Liver (tissue), 9 donors: ENCODE measurements around the gene HOXB13. TPM values are rescaled to one million over a fixed set of nuclear protein-coding genes. Genes with fewer than 3 reads are reported as not detected.

Experiments used
- DNase-seq: peaks from one replicate; pipeline ENCODE4 v3.0.0-alpha.2; 2017; ENCODE audit warnings: low spot score
- H3K27ac ChIP-seq, 2 donors: one replicate each; pipeline ENCODE4 v1.7.0; 2013; ENCODE audit warnings: inconsistent platforms in 2 of 2, low read length in 2 of 2, control low read depth in 1 of 2, low read depth in 1 of 2, mild to moderate bottlenecking in 1 of 2
- H3K27me3 ChIP-seq, 4 donors: one replicate each; pipeline versions ENCODE4 v1.6.1 to v1.7.0; 2013; ENCODE audit warnings: low read length in 3 of 4, inconsistent platforms in 1 of 4, mild to moderate bottlenecking in 1 of 4, moderate library complexity in 1 of 4; ENCODE audit not compliant: control insufficient read depth in 4 of 4, insufficient read depth in 4 of 4
- H3K36me3 ChIP-seq, 4 donors: one replicate each; pipeline versions ENCODE4 v1.6.1 to v1.7.0; 2013; ENCODE audit warnings: low read length in 3 of 4, mild to moderate bottlenecking in 3 of 4, low read depth in 1 of 4, moderate library complexity in 1 of 4; ENCODE audit not compliant: control insufficient read depth in 4 of 4, insufficient read depth in 3 of 4
- H3K4me1 ChIP-seq, 4 donors: one replicate each; pipeline versions ENCODE4 v1.6.1 to v1.7.0; 2013; ENCODE audit warnings: low read length in 3 of 4, mild to moderate bottlenecking in 3 of 4, moderate library complexity in 1 of 4; ENCODE audit not compliant: control insufficient read depth in 4 of 4, insufficient read depth in 4 of 4
- H3K4me3 ChIP-seq, 3 donors: one replicate each; pipeline versions ENCODE4 v1.6.1 to v1.7.0; 2013; ENCODE audit warnings: low read length in 3 of 3, control low read depth in 1 of 3, low read depth in 1 of 3, mild to moderate bottlenecking in 1 of 3
- H3K9ac ChIP-seq, 2 donors: one replicate each; pipeline ENCODE4 v1.7.0; 2013; ENCODE audit warnings: low read length in 2 of 2, mild to moderate bottlenecking in 2 of 2, moderate library complexity in 2 of 2, control low read depth in 1 of 2, low read depth in 1 of 2
- H3K9me3 ChIP-seq, 4 donors: one replicate each; pipeline versions ENCODE4 v1.6.1 to v1.7.0; 2013; ENCODE audit warnings: low read length in 3 of 4; ENCODE audit not compliant: control insufficient read depth in 4 of 4
- EGR1 ChIP-seq, 2 donors: IDR thresholded peaks; 2 replicates each; pipeline ENCODE4 v1.6.1; 2016 to 2018; ENCODE audit warnings: antibody characterized with exemption in 2 of 2, low read depth in 2 of 2
- FOXA1 ChIP-seq: IDR thresholded peaks from 2 replicates; pipeline ENCODE4 v1.6.1; 2016; ENCODE audit warnings: antibody characterized with exemption
- FOXA2 ChIP-seq: IDR thresholded peaks from 2 replicates; pipeline ENCODE4 v1.6.1; 2016; ENCODE audit warnings: antibody characterized with exemption
- GABPA ChIP-seq, 2 donors: IDR thresholded peaks in 1 of 2; conservative IDR thresholded peaks in 1 of 2; 2 replicates each; pipeline ENCODE4 v1.6.1; 2016; ENCODE audit warnings: antibody characterized with exemption in 2 of 2, mild to moderate bottlenecking in 1 of 2, moderate library complexity in 1 of 2
- HNF4A ChIP-seq, 2 donors: conservative IDR thresholded peaks; 2 replicates each; pipeline ENCODE4 v1.6.1; 2016; ENCODE audit warnings: antibody characterized with exemption in 2 of 2, mild to moderate bottlenecking in 2 of 2
- HNF4G ChIP-seq: IDR thresholded peaks from 2 replicates; pipeline ENCODE4 v1.6.1; 2016; ENCODE audit warnings: antibody characterized with exemption
- JUND ChIP-seq, 2 donors: IDR thresholded peaks; 2 replicates each; pipeline ENCODE4 v1.6.1; 2016; ENCODE audit warnings: antibody characterized with exemption in 2 of 2
- NR2F2 ChIP-seq: IDR thresholded peaks from 2 replicates; pipeline ENCODE4 v1.6.1; 2016; ENCODE audit warnings: antibody characterized with exemption
- RAD21 ChIP-seq, 2 donors: IDR thresholded peaks; 2 replicates each; pipeline ENCODE4 v1.6.1; 2016; ENCODE audit warnings: antibody characterized with exemption in 2 of 2, mild to moderate bottlenecking in 2 of 2
- RXRA ChIP-seq, 2 donors: IDR thresholded peaks; 2 replicates each; pipeline ENCODE4 v1.6.1; 2017 to 2018; ENCODE audit warnings: antibody characterized with exemption in 2 of 2, mild to moderate bottlenecking in 1 of 2
- SP1 ChIP-seq: IDR thresholded peaks from 2 replicates; pipeline ENCODE4 v1.6.1; 2018; ENCODE audit warnings: antibody characterized with exemption, mild to moderate bottlenecking
- TAF1 ChIP-seq: conservative IDR thresholded peaks from 2 replicates; pipeline ENCODE4 v1.6.1; 2016; ENCODE audit warnings: antibody characterized with exemption, mild to moderate bottlenecking
- YY1 ChIP-seq: IDR thresholded peaks from 2 replicates; pipeline ENCODE4 v1.6.1; 2016; ENCODE audit warnings: antibody characterized with exemption, mild to moderate bottlenecking
- WGBS: extraction: QIAGEN DNeasy Blood & Tissue Kit; methylation state at CpG from one replicate; pipeline ENCODE4 v1.1.7; 2013; 5-methylcytosine and 5-hydroxymethylcytosine counted together
- polyA plus RNA-seq, 2 donors: library from polyadenylated mRNA; stranded (reverse) in 1 of 2; unstranded in 1 of 2; fragments of 200-250 nt in 1 of 2; fragments of >200 nt in 1 of 2; fragmentation: Nextera tagmentation in 1 of 2; extraction: Ambion mirVana in 1 of 2; gene quantifications; one replicate each; pipeline versions ENCODE4 v1.2.1 to v1.2.3, GENCODE V29; 2013 to 2015
- total RNA-seq, 2 donors: library from RNA; depleted of rRNA; stranded (reverse); fragments of >200 nt; gene quantifications; one replicate each; pipeline ENCODE4 v1.2.3, GENCODE V29; 2014
- TF ChIP-seq, protein P1 (sequence below): fragments of 150-350 bp; IDR thresholded peaks from 2 replicates; pipeline ENCODE4 v1.5.1; 2017; ENCODE audit warnings: improper control_type of control experiment, low read depth, low read length; ENCODE audit not compliant: missing input control
- TF ChIP-seq, protein P2 (sequence below): IDR thresholded peaks from 2 replicates; pipeline ENCODE4 v1.6.1; 2016; ENCODE audit warnings: antibody characterized with exemption, mild to moderate bottlenecking
- TF ChIP-seq, protein P3 (sequence below): IDR thresholded peaks from 2 replicates; pipeline ENCODE4 v1.6.1; 2016; ENCODE audit warnings: antibody characterized with exemption
- TF ChIP-seq, protein P4 (sequence below): IDR thresholded peaks from 2 replicates; pipeline ENCODE4 v1.6.1; 2016; ENCODE audit warnings: antibody characterized with exemption
- TF ChIP-seq, protein P5 (sequence below): IDR thresholded peaks from 2 replicates; pipeline ENCODE4 v1.6.1; 2016; ENCODE audit warnings: antibody characterized with exemption
- donor health status: healthy.
- donor health status: healthy.
- donor health status: healthy.
- donor health status: healthy.
- donor health status: healthy.

HOXB13 gene
- total and polyA plus RNA-seq, 4 donors, result not detected

DNA sequence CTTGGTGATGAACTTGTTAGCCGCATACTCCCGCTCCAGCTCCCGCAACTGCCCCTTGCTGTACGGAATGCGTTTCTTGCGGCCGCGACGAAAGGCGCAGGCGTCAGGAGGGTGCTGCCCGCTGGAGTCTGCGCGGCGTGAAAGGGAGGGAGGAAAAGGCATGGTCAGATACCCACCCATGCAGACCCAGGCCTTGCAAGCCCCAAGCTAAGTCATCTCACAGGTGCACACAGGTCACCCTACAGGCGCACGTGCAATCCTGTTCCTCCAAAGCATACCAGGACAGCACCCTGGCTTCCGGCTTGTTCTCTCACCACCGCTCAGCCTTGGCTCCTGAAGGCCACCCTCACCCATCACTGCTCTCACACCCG lies 1.6 kb downstream of the HOXB13 start (continued):
- TF ChIP-seq, protein P1, sequence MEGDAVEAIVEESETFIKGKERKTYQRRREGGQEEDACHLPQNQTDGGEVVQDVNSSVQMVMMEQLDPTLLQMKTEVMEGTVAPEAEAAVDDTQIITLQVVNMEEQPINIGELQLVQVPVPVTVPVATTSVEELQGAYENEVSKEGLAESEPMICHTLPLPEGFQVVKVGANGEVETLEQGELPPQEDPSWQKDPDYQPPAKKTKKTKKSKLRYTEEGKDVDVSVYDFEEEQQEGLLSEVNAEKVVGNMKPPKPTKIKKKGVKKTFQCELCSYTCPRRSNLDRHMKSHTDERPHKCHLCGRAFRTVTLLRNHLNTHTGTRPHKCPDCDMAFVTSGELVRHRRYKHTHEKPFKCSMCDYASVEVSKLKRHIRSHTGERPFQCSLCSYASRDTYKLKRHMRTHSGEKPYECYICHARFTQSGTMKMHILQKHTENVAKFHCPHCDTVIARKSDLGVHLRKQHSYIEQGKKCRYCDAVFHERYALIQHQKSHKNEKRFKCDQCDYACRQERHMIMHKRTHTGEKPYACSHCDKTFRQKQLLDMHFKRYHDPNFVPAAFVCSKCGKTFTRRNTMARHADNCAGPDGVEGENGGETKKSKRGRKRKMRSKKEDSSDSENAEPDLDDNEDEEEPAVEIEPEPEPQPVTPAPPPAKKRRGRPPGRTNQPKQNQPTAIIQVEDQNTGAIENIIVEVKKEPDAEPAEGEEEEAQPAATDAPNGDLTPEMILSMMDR, result no peak
- no peak for TF ChIP-seq RXRA (IDR thresholded peaks at IDR 0.05)

DNA sequence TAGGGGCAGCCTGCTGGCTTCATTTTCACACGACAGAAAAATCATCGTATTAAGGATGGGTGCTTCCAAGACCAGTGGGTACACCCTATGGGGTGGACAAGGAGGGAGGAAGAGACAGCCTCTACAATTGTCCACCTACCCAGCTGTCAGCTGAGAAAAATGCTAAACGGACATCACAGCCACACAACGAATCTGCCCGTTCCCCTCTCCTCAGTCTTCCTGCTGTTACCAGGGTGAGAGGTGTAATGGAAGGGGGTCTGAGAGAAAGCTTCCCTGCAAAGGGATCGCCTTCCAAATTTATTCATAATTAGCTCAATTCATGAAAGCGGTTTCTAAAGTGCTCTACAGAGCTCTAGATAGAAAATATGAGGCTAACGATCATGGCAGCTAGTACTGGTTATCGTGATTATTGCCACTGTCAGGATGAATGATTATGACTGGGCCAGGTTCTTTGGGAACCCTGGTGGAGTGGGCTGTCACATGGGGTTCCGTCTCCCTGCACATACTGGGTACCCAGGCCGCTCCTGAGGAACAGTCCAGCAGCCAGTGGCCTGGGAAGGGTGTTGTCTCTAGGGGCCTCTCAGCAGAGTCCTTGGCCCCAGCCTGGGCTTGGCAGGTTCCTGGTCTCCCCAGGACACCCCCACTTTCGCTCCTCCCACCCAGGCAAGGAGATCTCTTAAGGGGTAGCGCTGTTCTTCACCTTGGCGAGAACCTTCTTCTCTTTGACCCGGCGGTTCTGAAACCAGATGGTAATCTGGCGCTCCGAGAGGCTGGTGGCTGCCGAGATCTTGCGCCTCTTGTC lies 2.2 kb downstream of the HOXB13 start:
- no peak overlapping the region for H3K27ac ChIP-seq
- 25% methylated on average over 20 of the region's 20 CpGs for WGBS
- no peak overlapping the region for H3K4me3 ChIP-seq
- H3K9me3 ChIP-seq, result no peaks in the 10 kb centered on the region
- peaks cover 1 to 24% (median 6%) of the 10 kb centered on the region in 4 donors for H3K4me1 ChIP-seq
- peaks cover 0 to 46% (median 24%) of the 10 kb centered on the region in 4 donors for H3K27me3 ChIP-seq
- H3K36me3 ChIP-seq, result no peaks in the 10 kb centered on the region
- no peak for DNase-seq
- H3K9ac ChIP-seq, result no peak overlapping the region
- no peak for TF ChIP-seq FOXA2
- TF ChIP-seq, protein P2, sequence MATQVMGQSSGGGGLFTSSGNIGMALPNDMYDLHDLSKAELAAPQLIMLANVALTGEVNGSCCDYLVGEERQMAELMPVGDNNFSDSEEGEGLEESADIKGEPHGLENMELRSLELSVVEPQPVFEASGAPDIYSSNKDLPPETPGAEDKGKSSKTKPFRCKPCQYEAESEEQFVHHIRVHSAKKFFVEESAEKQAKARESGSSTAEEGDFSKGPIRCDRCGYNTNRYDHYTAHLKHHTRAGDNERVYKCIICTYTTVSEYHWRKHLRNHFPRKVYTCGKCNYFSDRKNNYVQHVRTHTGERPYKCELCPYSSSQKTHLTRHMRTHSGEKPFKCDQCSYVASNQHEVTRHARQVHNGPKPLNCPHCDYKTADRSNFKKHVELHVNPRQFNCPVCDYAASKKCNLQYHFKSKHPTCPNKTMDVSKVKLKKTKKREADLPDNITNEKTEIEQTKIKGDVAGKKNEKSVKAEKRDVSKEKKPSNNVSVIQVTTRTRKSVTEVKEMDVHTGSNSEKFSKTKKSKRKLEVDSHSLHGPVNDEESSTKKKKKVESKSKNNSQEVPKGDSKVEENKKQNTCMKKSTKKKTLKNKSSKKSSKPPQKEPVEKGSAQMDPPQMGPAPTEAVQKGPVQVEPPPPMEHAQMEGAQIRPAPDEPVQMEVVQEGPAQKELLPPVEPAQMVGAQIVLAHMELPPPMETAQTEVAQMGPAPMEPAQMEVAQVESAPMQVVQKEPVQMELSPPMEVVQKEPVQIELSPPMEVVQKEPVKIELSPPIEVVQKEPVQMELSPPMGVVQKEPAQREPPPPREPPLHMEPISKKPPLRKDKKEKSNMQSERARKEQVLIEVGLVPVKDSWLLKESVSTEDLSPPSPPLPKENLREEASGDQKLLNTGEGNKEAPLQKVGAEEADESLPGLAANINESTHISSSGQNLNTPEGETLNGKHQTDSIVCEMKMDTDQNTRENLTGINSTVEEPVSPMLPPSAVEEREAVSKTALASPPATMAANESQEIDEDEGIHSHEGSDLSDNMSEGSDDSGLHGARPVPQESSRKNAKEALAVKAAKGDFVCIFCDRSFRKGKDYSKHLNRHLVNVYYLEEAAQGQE, result no peak
- no peak for TF ChIP-seq JUND (IDR thresholded peaks at IDR 0.05)
- TF ChIP-seq, protein P1, result no peak
- TF ChIP-seq SP1, result no peak
- TF ChIP-seq, protein P3, sequence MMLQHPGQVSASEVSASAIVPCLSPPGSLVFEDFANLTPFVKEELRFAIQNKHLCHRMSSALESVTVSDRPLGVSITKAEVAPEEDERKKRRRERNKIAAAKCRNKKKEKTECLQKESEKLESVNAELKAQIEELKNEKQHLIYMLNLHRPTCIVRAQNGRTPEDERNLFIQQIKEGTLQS, result no peak
- no peak for TF ChIP-seq YY1
- TF ChIP-seq HNF4G, result no peak
- no peak for TF ChIP-seq NR2F2
- TF ChIP-seq, protein P4, sequence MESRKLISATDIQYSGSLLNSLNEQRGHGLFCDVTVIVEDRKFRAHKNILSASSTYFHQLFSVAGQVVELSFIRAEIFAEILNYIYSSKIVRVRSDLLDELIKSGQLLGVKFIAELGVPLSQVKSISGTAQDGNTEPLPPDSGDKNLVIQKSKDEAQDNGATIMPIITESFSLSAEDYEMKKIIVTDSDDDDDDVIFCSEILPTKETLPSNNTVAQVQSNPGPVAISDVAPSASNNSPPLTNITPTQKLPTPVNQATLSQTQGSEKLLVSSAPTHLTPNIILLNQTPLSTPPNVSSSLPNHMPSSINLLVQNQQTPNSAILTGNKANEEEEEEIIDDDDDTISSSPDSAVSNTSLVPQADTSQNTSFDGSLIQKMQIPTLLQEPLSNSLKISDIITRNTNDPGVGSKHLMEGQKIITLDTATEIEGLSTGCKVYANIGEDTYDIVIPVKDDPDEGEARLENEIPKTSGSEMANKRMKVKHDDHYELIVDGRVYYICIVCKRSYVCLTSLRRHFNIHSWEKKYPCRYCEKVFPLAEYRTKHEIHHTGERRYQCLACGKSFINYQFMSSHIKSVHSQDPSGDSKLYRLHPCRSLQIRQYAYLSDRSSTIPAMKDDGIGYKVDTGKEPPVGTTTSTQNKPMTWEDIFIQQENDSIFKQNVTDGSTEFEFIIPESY, result no peak
- TF ChIP-seq, protein P5, sequence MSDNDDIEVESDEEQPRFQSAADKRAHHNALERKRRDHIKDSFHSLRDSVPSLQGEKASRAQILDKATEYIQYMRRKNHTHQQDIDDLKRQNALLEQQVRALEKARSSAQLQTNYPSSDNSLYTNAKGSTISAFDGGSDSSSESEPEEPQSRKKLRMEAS, result no peak
- TF ChIP-seq FOXA1, result no peak
- TF ChIP-seq TAF1, result no peak
- TF ChIP-seq GABPA (IDR thresholded peaks at IDR 0.05 in 1 of 2, conservative IDR thresholded peaks at IDR 0.05 in 1 of 2), result no peak
- no peak for TF ChIP-seq RAD21 (IDR thresholded peaks at IDR 0.05)
- no peak for TF ChIP-seq RXRA (IDR thresholded peaks at IDR 0.05)
- TF ChIP-seq EGR1 (IDR thresholded peaks at IDR 0.05; ENCODE audit: low read depth in 2 of 2), result no peak
- TF ChIP-seq HNF4A (conservative IDR thresholded peaks at IDR 0.05), result no peak
